Right lobe of liver (tissue), 6 donors: Measurements from ENCODE around the gene TPBGL. TPM values are rescaled to one million over a fixed set of nuclear protein-coding genes. Genes with fewer than 3 reads are reported as not detected.

Experiments used
- ATAC-seq, 4 donors: fragments of 200-7000 bp; cut with Tn5 transposase; one replicate each; pipeline ENCODE4 v1.9.1; 2020; ENCODE audit warnings: mild to moderate bottlenecking in 4 of 4, moderate library complexity in 4 of 4
- DNase-seq, 3 donors: peaks; one replicate each; pipeline ENCODE4 v3.0.0-alpha.2; 2020
- H3K27ac ChIP-seq, 3 donors: fragments of 200-600 bp; one replicate each; pipeline ENCODE4 v1.8.0; 2022
- H3K27me3 ChIP-seq, 2 donors: fragments of 200-600 bp; one replicate each; pipeline ENCODE4 v1.8.0; 2022
- H3K36me3 ChIP-seq, 4 donors: fragments of 200-600 bp; sonication (generic) in 1 of 4; one replicate each; pipeline versions ENCODE4 v1.5.1 to v1.8.0; 2017 to 2022; ENCODE audit warnings: control low read depth in 1 of 4
- H3K4me1 ChIP-seq, 4 donors: fragments of 200-600 bp; sonication (generic) in 1 of 4; one replicate each; pipeline versions ENCODE4 v1.5.1 to v1.8.0; 2017 to 2022; ENCODE audit warnings: control low read depth in 1 of 4
- H3K4me3 ChIP-seq, 3 donors: fragments of 200-600 bp; one replicate each; pipeline ENCODE4 v1.8.0; 2022
- H3K9me3 ChIP-seq, 4 donors: fragments of 200-600 bp; sonication (generic) in 1 of 4; one replicate each; pipeline versions ENCODE4 v1.5.1 to v1.8.0; 2017 to 2022; ENCODE audit warnings: control low read depth in 1 of 4
- POLR2A ChIP-seq: fragments of 450-650 bp; IDR thresholded peaks from one replicate; pipeline ENCODE4 v1.6.1; 2017; ENCODE audit warnings: antibody characterized with exemption, mild to moderate bottlenecking
- WGBS: methylation state at CpG from one replicate; pipeline ENCODE4 v1.1.6; 2018; ENCODE audit warnings: low coverage, low lambda C conversion rate; ENCODE audit not compliant: insufficient coverage; ENCODE audit errors: missing lambda C conversion rate; 5-methylcytosine and 5-hydroxymethylcytosine counted together
- intact Hi-C, 2 donors: fragments of 100-400 bp; cut with DNase I; formaldehyde crosslinking; loops; one replicate each; pipeline versions ENCODE4 v1.11.2 to v1.14.1; 2022
- total RNA-seq, 6 experiments: library from RNA; depleted of rRNA in 2 of 6; stranded (reverse); fragments of >200 nt in 2 of 6; fragmentation: NEBNext Ultra II Directional in 3 of 6; extraction: Animal tissue kit (Norgen Biotek cat#: 25700) in 3 of 6; gene quantifications; one replicate each; pipeline versions ENCODE4 v1.1.0 to v1.2.4, GENCODE V29; 2016 to 2023
- TF ChIP-seq, protein P1 (sequence below), 4 donors: fragments of 200-600 bp in 3 of 4; fragments of 450-650 bp in 1 of 4; IDR thresholded peaks; one replicate each; pipeline versions ENCODE4 v1.5.1 to v1.8.0; 2016 to 2022; ENCODE audit warnings: antibody characterized with exemption in 4 of 4, mild to moderate bottlenecking in 2 of 4
- donor health status: DM: no; HTN: yes; CAD: no.
- donor health status: DM: no; HTN: no; CAD: no.
- donor health status: DM: no; HTN: no; CAD: no.
- donor health status: DM: no; HTN: yes; CAD: no.
- donor health status: DM: no; HTN: yes; CAD: no.

TPBGL gene
- total RNA-seq, 6 experiments from 2014 or later, result not detected

DNA sequence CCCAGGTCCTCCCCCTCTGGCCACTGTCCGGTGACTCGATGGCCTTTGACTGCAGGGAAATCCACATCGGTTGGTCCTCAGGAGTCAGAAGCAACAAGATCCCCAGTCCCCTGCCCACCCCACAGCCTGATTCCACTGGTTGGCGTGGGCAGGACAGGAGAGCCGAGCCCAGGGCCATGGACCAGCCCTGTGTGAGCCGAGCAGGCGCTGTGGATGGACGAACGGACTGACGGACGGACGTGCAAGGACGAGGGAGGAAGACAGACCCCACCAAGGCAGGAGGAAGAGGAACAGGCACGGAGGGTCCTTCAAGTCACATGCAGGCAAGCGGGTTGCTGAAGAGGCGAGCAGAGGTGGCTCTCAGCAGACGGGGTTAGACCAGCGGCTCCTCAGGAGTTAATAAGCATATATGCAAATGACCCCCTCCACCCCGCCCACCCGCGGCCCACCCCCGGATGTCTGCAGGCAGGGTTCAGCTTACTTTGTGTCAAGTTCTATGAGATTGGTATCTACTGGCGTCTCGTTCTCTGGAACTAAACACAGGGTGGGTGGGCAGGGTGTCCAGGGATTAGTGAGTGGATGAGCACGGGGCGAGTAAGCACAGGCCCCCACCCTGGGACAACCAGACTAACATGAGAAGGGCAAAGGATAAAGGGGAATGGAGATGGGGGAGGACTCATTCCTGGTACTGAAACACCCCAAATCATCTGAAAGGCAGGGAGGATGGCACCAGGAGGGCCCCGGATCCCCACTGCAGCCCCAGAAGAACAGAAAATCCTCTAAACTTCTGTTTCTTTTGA lies 26.8 kb downstream of the TPBGL start:
- DNase-seq (peak in 2 of 3 donors; percentile 36 to 54), ATAC-seq (no peak)
- intact Hi-C loops, result no loop called here
- Histone ChIP-seq H3K9me3 (no peaks in the 10 kb centered on the region), H3K27ac (no peak overlapping the region), H3K36me3 (peaks cover 0 to 4% (median 0%) of the 10 kb centered on the region in 4 donors), H3K4me3 (no peak overlapping the region), H3K27me3 (no peaks in the 10 kb centered on the region), H3K4me1 (no peaks in the 10 kb centered on the region)
- TF ChIP-seq POLR2A, result no peak
- TF ChIP-seq, protein P1, sequence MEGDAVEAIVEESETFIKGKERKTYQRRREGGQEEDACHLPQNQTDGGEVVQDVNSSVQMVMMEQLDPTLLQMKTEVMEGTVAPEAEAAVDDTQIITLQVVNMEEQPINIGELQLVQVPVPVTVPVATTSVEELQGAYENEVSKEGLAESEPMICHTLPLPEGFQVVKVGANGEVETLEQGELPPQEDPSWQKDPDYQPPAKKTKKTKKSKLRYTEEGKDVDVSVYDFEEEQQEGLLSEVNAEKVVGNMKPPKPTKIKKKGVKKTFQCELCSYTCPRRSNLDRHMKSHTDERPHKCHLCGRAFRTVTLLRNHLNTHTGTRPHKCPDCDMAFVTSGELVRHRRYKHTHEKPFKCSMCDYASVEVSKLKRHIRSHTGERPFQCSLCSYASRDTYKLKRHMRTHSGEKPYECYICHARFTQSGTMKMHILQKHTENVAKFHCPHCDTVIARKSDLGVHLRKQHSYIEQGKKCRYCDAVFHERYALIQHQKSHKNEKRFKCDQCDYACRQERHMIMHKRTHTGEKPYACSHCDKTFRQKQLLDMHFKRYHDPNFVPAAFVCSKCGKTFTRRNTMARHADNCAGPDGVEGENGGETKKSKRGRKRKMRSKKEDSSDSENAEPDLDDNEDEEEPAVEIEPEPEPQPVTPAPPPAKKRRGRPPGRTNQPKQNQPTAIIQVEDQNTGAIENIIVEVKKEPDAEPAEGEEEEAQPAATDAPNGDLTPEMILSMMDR (IDR thresholded peaks at IDR 0.05), result no peak
- 74% methylated on average over 9 of the region's 27 CpGs for WGBS

- H3K27ac ChIP-seq, result no peak overlapping the region
- 93% methylated on average over 3 of the region's 25 CpGs for WGBS
- no peaks in the 10 kb centered on the region for H3K27me3 ChIP-seq
- H3K9me3 ChIP-seq, result no peaks in the 10 kb centered on the region
- ATAC-seq (no peak), DNase-seq (peak; percentile 14 to 45 (median 41))
- no peak overlapping the region for H3K4me3 ChIP-seq
- peaks cover 0 to 7% (median 0%) of the 10 kb centered on the region in 4 donors for H3K36me3 ChIP-seq
- intact Hi-C loops, result no loop called here
- no peak for TF ChIP-seq POLR2A
- TF ChIP-seq, protein P1 (IDR thresholded peaks at IDR 0.05), result no peak
- no peaks in the 10 kb centered on the region for H3K4me1 ChIP-seq
Observed at GRCh38 chr11:75268626-75269366, 28.2 kb downstream of the TPBGL start.

- no peaks in the 10 kb centered on the region for H3K27me3 ChIP-seq
- 85% methylated on average over 3 of the region's 4 CpGs for WGBS
- no peak overlapping the region for H3K4me3 ChIP-seq
- H3K4me1 ChIP-seq, result no peaks in the 10 kb centered on the region
- TF ChIP-seq, protein P1 (IDR thresholded peaks at IDR 0.05), result no peak
- no peak for TF ChIP-seq POLR2A
- DNase-seq (no peak), ATAC-seq (no peak)
- intact Hi-C loops, result no loop called here
- no peak overlapping the region for H3K27ac ChIP-seq
- H3K36me3 ChIP-seq, result peaks cover 0 to 8% (median 2%) of the 10 kb centered on the region in 4 donors
- no peaks in the 10 kb centered on the region for H3K9me3 ChIP-seq
Observed at GRCh38 chr11:75269367-75269660, 28.7 kb downstream of the TPBGL start.

- intact Hi-C loops, result no loop called here
- H3K27ac ChIP-seq, result no peak overlapping the region
- 83% methylated on average over 5 of the region's 9 CpGs for WGBS
- TF ChIP-seq, protein P1 (IDR thresholded peaks at IDR 0.05), result no peak
- no peak for TF ChIP-seq POLR2A
- no peaks in the 10 kb centered on the region for H3K9me3 ChIP-seq
- H3K4me1 ChIP-seq, result no peaks in the 10 kb centered on the region
- ATAC-seq, result no peak
- DNase-seq, result peak; percentile 3 to 31 (median 16)
- no peak overlapping the region for H3K4me3 ChIP-seq
- H3K36me3 ChIP-seq, result peaks cover 0 to 8% (median 2%) of the 10 kb centered on the region in 4 donors
- H3K27me3 ChIP-seq, result no peaks in the 10 kb centered on the region
Observed at GRCh38 chr11:75269896-75270295, 29.3 kb downstream of the TPBGL start.
